DND-41 (cell line): ENCODE results near the gene C2orf69.
A peak's percentile ranks its signal among the peaks of the same experiment; 100 is the strongest.

ENCODE experiments used
- ATAC-seq: fragments of 200-7000 bp; cut with Tn5 transposase; 3 replicates; pipeline ENCODE4 v1.9.1; 2021; ENCODE audit warnings: low read depth; ENCODE audit not compliant: insufficient read depth
- DNase-seq: peaks from one replicate; pipeline ENCODE4 v3.0.0-alpha.2; 2020
- H2AFZ ChIP-seq: 2 replicates; pipeline ENCODE4 v1.6.0; 2012; ENCODE audit warnings: low read depth, low read length
- H3K27ac ChIP-seq: 2 replicates; pipeline ENCODE4 v1.5.1; 2012; ENCODE audit warnings: low read length, inconsistent platforms
- H3K27me3 ChIP-seq: fragments of 200-600 bp; sonication (generic); 2 replicates; pipeline ENCODE4 v1.6.0; 2012; ENCODE audit warnings: low read length, mild to moderate bottlenecking, inconsistent platforms; ENCODE audit not compliant: insufficient read depth, poor library complexity
- H3K36me3 ChIP-seq: 2 replicates; pipeline ENCODE4 v1.5.1; 2012; ENCODE audit warnings: low read length, inconsistent platforms; ENCODE audit not compliant: insufficient read depth
- H3K4me1 ChIP-seq: 2 replicates; pipeline ENCODE4 v1.5.1; 2012; ENCODE audit warnings: mild to moderate bottlenecking, low read length; ENCODE audit not compliant: insufficient read depth
- H3K4me2 ChIP-seq: 2 replicates; pipeline ENCODE4 v1.6.0; 2012; ENCODE audit warnings: mild to moderate bottlenecking, moderate library complexity, low read length, inconsistent platforms; ENCODE audit not compliant: insufficient read depth
- H3K4me3 ChIP-seq, 2 experiments: fragments of 200-600 bp in 1 of 2; shearing (Covaris generic) in 1 of 2; 2 replicates each; pipeline ENCODE4 v1.5.1; 2012 to 2016; ENCODE audit warnings: inconsistent platforms in 2 of 2, low read length in 2 of 2, mild to moderate bottlenecking in 2 of 2, low read depth in 1 of 2, moderate library complexity in 1 of 2
- H3K79me2 ChIP-seq: 2 replicates; pipeline ENCODE4 v1.6.0; 2012; ENCODE audit warnings: low read length, inconsistent platforms; ENCODE audit not compliant: insufficient read depth
- H3K9ac ChIP-seq: 2 replicates; pipeline ENCODE4 v1.6.0; 2012; ENCODE audit warnings: low read depth, mild to moderate bottlenecking, inconsistent platforms, low read length, moderate library complexity
- H3K9me3 ChIP-seq: 2 replicates; pipeline ENCODE4 v1.5.1; 2012; ENCODE audit warnings: low read length, moderate library complexity, mild to moderate bottlenecking, inconsistent platforms; ENCODE audit not compliant: insufficient read depth, severe bottlenecking
- H4K20me1 ChIP-seq: 2 replicates; pipeline ENCODE4 v1.6.0; 2012; ENCODE audit warnings: low read length; ENCODE audit not compliant: insufficient read depth
- EZH2 ChIP-seq: IDR thresholded peaks from 3 replicates; pipeline ENCODE4 v1.6.1; 2012; ENCODE audit warnings: borderline replicate concordance, low read depth, mild to moderate bottlenecking, moderate library complexity, low read length, inconsistent platforms; ENCODE audit not compliant: severe bottlenecking
- TF ChIP-seq, protein P1 (sequence below): IDR thresholded peaks from 2 replicates; pipeline ENCODE4 v1.5.1; 2012; ENCODE audit warnings: borderline replicate concordance, low read length, moderate library complexity, mild to moderate bottlenecking; ENCODE audit not compliant: poor library complexity, severe bottlenecking; ENCODE audit errors: extremely low read depth

The C2orf69 gene

DNA sequence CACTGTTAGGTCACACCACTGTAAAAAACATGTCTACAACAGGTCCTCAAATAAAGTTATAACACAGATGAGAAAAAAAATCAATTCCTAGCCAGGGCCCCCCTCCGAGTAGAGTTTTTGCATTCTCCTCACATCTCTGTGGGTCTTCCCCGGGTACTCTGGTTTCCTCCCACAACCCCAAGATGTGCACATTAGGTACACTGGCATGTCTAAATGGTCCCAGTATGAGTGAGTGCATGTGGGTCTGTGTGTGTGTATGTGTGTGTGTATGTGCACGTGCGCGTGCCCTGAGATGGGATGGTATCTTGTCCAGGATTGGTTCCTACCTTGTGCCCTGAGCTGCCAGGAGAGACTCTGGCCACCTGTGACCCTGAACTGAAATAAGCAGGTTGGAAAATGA lies 39.3 kb downstream of the C2orf69 start:
- H3K27ac ChIP-seq, result no peak overlapping the region
- DNase-seq (no peak), ATAC-seq (no peak)
- H3K79me2 ChIP-seq, result peaks cover 57% of the 10 kb centered on the region
- H3K4me3 ChIP-seq, result no peak overlapping the region
- H3K36me3 ChIP-seq, result peaks cover 41% of the 10 kb centered on the region
- H3K9me3 ChIP-seq, result no peaks in the 10 kb centered on the region
- no peaks in the 10 kb centered on the region for H4K20me1 ChIP-seq
- H3K27me3 ChIP-seq, result no peaks in the 10 kb centered on the region
- peaks cover 28% of the 10 kb centered on the region for H3K4me1 ChIP-seq
- H2AFZ ChIP-seq, result no peak overlapping the region
- no peak for TF ChIP-seq EZH2
- TF ChIP-seq, protein P1, sequence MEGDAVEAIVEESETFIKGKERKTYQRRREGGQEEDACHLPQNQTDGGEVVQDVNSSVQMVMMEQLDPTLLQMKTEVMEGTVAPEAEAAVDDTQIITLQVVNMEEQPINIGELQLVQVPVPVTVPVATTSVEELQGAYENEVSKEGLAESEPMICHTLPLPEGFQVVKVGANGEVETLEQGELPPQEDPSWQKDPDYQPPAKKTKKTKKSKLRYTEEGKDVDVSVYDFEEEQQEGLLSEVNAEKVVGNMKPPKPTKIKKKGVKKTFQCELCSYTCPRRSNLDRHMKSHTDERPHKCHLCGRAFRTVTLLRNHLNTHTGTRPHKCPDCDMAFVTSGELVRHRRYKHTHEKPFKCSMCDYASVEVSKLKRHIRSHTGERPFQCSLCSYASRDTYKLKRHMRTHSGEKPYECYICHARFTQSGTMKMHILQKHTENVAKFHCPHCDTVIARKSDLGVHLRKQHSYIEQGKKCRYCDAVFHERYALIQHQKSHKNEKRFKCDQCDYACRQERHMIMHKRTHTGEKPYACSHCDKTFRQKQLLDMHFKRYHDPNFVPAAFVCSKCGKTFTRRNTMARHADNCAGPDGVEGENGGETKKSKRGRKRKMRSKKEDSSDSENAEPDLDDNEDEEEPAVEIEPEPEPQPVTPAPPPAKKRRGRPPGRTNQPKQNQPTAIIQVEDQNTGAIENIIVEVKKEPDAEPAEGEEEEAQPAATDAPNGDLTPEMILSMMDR, result no peak
- no peak overlapping the region for H3K9ac ChIP-seq
- H3K4me2 ChIP-seq, result no peak overlapping the region

DNA sequence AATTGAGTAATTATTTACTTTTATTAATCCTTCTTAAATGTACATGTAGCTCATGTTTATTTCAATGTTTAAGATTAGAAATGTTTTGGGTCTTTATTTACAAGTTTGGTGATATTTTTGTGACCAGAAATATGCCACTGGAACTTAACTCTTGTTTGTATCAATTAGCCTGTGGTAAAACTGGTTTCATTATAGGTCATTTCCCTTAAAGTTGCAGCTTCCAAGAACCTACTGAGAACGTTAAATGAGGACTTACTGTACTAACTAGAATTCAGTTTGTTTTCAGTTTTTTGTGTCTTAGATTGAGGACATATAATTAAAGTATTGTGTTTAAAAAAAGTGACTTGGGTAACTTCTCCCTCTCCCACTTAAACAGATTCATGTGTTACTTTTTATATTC lies 39.9 kb downstream of the C2orf69 start:
- Histone ChIP-seq H2AFZ (no peak overlapping the region), H3K27me3 (no peaks in the 10 kb centered on the region), H3K4me3 (no peak overlapping the region), H3K9ac (no peak overlapping the region), H3K79me2 (peaks cover 63% of the 10 kb centered on the region), H3K4me2 (no peak overlapping the region), H3K36me3 (peaks cover 39% of the 10 kb centered on the region), H3K9me3 (no peaks in the 10 kb centered on the region), H3K27ac (no peak overlapping the region), H4K20me1 (no peaks in the 10 kb centered on the region), H3K4me1 (peaks cover 28% of the 10 kb centered on the region)
- no peak for TF ChIP-seq EZH2
- TF ChIP-seq, protein P1, result no peak
- ATAC-seq, result no peak
- no peak for DNase-seq

DNA sequence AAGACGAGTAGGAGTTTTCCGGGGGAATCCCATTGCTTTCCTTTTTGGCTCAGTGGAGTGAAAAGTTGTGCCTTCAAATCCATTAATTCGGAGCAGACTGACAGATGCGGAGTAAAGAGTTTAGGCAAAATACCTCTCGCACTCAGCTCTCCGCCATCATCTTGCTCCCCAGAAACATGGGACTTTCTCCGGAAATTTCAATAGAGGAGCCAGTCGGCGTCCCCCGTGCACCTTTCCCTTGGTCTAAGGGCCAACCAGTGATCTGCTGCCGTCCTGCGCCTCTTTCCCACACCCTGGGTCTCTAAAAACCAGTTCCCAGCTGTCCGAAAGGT lies 43.9 kb downstream of the C2orf69 start:
- peaks cover 56% of the 10 kb centered on the region for H3K4me1 ChIP-seq
- H3K4me2 ChIP-seq, result peak overlapping the region; percentile 77
- peaks cover 16% of the 10 kb centered on the region; the same call in 1 of the 2 replicates for H4K20me1 ChIP-seq
- H2AFZ ChIP-seq, result peak overlapping the region; percentile 95
- peaks cover 89% of the 10 kb centered on the region for H3K79me2 ChIP-seq
- peak overlapping the region; percentile 92 for H3K9ac ChIP-seq
- H3K36me3 ChIP-seq, result peaks cover 42% of the 10 kb centered on the region
- DNase-seq, result no peak
- H3K4me3 ChIP-seq, result peak overlapping the region; percentile 99 to 100
- peak; percentile 48 for ATAC-seq
- no peaks in the 10 kb centered on the region for H3K27me3 ChIP-seq
- H3K27ac ChIP-seq, result peak overlapping the region; percentile 94
- no peak for TF ChIP-seq EZH2
- TF ChIP-seq, protein P1, result no peak
- H3K9me3 ChIP-seq, result no peaks in the 10 kb centered on the region
